Thoracic aorta (tissue), 2 donors: ENCODE results near the gene SHE. TPM values are rescaled to one million over a fixed set of nuclear protein-coding genes. Genes with fewer than 3 reads are reported as not detected.

Source experiments
- ATAC-seq: fragments of 150-250 bp; one replicate; pipeline ENCODE4 v1.8.0; 2017; ENCODE audit warnings: low read depth; ENCODE audit not compliant: insufficient number of reproducible peaks, low FRiP score
- DNase-seq: peaks from one replicate; pipeline ENCODE4 v3.0.0-alpha.2; 2020; ENCODE audit warnings: low spot score
- H3K27ac ChIP-seq, 2 donors: fragments of 200-600 bp; sonication (generic); 1 replicate in 1 of 2; 2 replicates in 1 of 2; pipeline ENCODE4 v1.5.1; 2016; ENCODE audit warnings: mild to moderate bottlenecking in 2 of 2, moderate library complexity in 2 of 2
- H3K27me3 ChIP-seq: fragments of 200-600 bp; sonication (generic); replicated peaks from 2 replicates; pipeline ENCODE4 v1.6.0; 2016; ENCODE audit warnings: mild to moderate bottlenecking; ENCODE audit not compliant: insufficient read depth
- H3K36me3 ChIP-seq: fragments of 200-600 bp; sonication (generic); one replicate; pipeline ENCODE4 v1.5.1; 2016
- H3K4me1 ChIP-seq, 2 donors: fragments of 200-600 bp; sonication (generic); 1 replicate in 1 of 2; 2 replicates in 1 of 2; pipeline versions ENCODE4 v1.5.1 to v1.6.0; 2016; ENCODE audit warnings: low read depth in 2 of 2, mild to moderate bottlenecking in 1 of 2; ENCODE audit not compliant: control insufficient read depth in 1 of 2
- H3K4me3 ChIP-seq: fragments of 200-600 bp; sonication (generic); 2 replicates; pipeline ENCODE4 v1.5.1; 2016; ENCODE audit warnings: mild to moderate bottlenecking
- H3K9me3 ChIP-seq: fragments of 200-600 bp; sonication (generic); 2 replicates; pipeline ENCODE4 v1.5.1; 2016
- CTCF ChIP-seq: fragments of 200-600 bp; sonication (generic); IDR thresholded peaks from one replicate; pipeline ENCODE4 v1.5.1; 2019; ENCODE audit warnings: antibody characterized with exemption
- total RNA-seq, 2 donors: library from RNA; depleted of rRNA; stranded (reverse); fragments of >200 nt; gene quantifications; one replicate each; pipeline versions ENCODE4 v1.1.0 to v1.2.3, GENCODE V29; 2016

SHE gene
- total RNA-seq, 2 donors from 2014 or later = 6.1 to 15.2 TPM

DNA sequence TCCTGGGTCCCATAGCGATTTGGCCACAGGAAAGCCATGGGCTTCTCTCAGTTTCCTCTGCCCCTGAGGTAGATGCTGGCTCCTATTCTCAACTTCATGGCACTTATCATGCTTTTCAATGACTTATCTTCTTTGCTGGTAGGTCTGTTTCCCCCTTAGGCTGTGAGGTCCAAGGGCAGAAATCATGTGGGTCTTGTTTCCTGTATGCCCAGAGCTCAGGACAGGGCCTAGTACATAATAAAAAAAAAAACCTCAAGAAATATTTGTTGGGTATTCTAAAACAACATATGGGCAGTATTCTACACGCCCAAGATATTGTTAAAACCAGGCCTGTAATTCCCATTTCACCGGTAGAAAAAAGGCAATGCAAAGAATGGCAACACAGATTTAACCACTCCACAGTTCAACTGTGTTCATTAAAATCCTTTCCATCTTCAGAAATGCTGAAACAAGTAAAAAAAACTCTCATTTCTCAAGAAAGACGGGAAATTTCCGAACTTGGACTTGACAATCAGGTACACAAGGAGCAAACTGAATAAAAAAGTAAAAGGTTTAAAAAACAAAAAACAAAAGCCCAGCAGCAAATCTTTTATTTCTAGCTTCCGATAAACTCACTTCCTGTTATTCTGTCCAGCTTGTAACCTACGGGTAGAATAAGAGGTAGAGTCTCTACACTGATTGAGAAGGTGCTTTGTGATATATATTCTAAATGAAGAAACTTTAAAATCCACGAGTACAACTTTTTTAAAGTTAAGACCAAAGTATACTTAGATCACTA, 6.5 kb downstream of the SHE start:
- H3K36me3 ChIP-seq = no peaks in the 10 kb centered on the region
- no peak overlapping the region for H3K27ac ChIP-seq
- H3K4me3 ChIP-seq = no peak overlapping the region
- no peaks in the 10 kb centered on the region for H3K4me1 ChIP-seq
- H3K9me3 ChIP-seq = no peaks in the 10 kb centered on the region
- TF ChIP-seq CTCF = no peak
- no peak for DNase-seq
- peaks cover 9% of the 10 kb centered on the region for H3K27me3 ChIP-seq
- no peak for ATAC-seq

DNA sequence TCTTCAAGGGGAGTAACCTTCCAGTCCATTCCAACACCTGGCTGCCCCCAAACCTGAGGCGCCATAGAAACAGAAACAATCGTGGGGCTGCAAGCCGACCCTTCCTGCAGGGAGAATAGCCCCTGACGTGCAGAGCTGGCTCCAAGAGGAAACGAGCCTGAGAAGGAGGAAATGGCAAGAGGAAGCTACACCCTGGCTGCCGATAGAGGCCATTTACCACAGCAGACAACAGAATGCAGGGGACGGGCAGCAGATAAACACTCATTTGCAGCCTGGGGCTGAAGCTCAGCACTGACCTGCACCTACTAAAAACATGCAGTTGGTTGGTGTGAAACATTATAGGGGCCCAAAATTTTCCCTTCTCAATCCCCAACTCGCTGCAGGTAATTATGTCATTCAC, 8.9 kb downstream of the SHE start:
- H3K4me3 ChIP-seq = no peak overlapping the region
- no peaks in the 10 kb centered on the region for H3K36me3 ChIP-seq
- ATAC-seq (no peak), DNase-seq (no peak)
- no peaks in the 10 kb centered on the region for H3K4me1 ChIP-seq
- TF ChIP-seq CTCF = no peak
- H3K9me3 ChIP-seq = no peaks in the 10 kb centered on the region
- H3K27ac ChIP-seq = no peak overlapping the region
- no peaks in the 10 kb centered on the region for H3K27me3 ChIP-seq

GRCh38 chr1:154492115-154492514, 10.1 kb downstream of the SHE start:
- Histone ChIP-seq H3K36me3 (no peaks in the 10 kb centered on the region), H3K9me3 (no peaks in the 10 kb centered on the region), H3K27ac (no peak overlapping the region), H3K4me3 (no peak overlapping the region), H3K27me3 (no peaks in the 10 kb centered on the region), H3K4me1 (no peaks in the 10 kb centered on the region)
- ATAC-seq (no peak), DNase-seq (no peak)
- no peak for TF ChIP-seq CTCF

DNA sequence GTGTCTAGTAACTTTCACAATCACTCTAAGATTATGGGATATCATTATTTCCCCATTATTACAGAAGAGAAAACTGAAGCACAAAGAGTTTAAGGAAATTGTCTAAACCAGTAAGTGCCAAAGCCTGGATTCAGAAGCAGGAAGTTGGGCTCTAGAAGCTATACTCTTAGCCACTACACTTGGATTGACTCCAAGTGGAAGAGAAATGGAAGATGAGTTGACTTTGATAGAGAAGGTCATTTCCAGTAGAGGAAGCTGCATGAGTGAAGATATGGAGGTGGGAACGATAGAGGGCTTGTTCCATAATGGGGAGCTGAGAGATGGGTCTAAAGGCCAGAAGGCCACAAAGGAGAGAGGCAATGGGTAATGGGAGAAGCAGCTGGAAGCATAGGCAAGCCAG, 11.9 kb downstream of the SHE start:
- DNase-seq (no peak), ATAC-seq (no peak)
- Histone ChIP-seq H3K27me3 (no peaks in the 10 kb centered on the region), H3K9me3 (no peaks in the 10 kb centered on the region), H3K27ac (no peak overlapping the region), H3K4me1 (no peaks in the 10 kb centered on the region), H3K4me3 (no peak overlapping the region), H3K36me3 (no peaks in the 10 kb centered on the region)
- TF ChIP-seq CTCF = no peak

GRCh38 chr1:154489695-154490274, 12.4 kb downstream of the SHE start:
- DNase-seq = no peak
- Histone ChIP-seq H3K9me3 (no peaks in the 10 kb centered on the region), H3K27ac (no peak overlapping the region), H3K36me3 (no peaks in the 10 kb centered on the region), H3K27me3 (no peaks in the 10 kb centered on the region), H3K4me3 (no peak overlapping the region), H3K4me1 (no peaks in the 10 kb centered on the region)
- no peak for ATAC-seq
- TF ChIP-seq CTCF = no peak
